ENCODE measurements around the gene ADAMTSL1.

Gene ADAMTSL1

DNA sequence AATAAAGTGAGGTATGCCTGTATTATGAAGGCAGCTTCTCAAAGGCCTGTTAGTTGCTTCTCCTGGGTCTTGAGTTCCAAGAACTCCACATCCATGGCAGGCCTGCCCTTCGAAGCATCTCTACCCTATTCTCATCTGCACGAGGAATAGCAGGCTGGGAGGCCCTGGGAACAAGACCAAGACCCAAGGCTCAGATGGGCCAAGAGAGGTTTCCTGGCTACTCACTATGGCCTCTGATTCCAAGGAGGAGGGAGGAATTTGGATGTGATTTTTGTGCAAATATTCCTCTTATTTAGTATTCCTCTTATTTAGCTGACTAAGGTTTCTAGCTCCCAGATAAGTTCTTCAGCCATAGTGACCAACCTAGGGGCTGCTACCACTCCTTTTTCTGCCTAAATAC is 407.8 kb downstream of the ADAMTSL1 start:
- no peak for DNase-seq

- no peak for DNase-seq
These were observed 413.6 kb downstream of the ADAMTSL1 start for GRCh38 chr9:18887546-18887945.

GRCh38 chr9:18888290-18888689 is 414.3 kb downstream of the ADAMTSL1 start:
- DNase-seq = no peak

- no peak for DNase-seq
These were observed 415.6 kb downstream of the ADAMTSL1 start for GRCh38 chr9:18889550-18889949.

- no peak for DNase-seq
These were observed 416.4 kb downstream of the ADAMTSL1 start for GRCh38 chr9:18890372-18890771.

DNA sequence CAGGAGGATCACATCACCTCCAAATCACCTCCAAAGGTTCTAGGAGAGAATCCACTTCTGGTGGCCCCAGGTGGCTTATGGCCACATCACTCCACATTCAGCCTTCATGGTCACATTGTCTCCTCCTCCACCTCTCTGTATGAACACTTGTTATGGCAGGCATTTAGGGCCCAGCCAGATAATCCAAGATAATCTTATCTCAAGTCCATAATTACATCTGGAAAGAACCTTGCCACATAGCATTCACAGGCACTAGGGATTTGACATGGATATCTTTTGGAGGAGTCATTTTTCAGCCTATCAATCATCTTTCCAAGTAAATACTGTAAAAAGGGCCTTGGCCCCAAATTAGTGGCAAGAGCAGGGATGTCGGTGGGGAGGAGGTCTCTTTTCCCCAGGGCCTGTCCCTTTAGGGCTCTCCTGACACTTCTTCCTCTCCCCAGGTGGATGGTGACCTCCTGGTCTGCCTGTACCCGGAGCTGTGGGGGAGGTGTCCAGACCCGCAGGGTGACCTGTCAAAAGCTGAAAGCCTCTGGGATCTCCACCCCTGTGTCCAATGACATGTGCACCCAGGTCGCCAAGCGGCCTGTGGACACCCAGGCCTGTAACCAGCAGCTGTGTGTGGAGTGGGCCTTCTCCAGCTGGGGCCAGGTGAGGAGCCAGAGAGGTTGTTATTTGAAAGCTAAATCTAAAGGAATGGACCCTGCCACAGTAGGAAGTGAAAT is 418.2 kb downstream of the ADAMTSL1 start:
- no peak for DNase-seq

GRCh38 chr9:18893046-18893445 is 419.1 kb downstream of the ADAMTSL1 start:
- DNase-seq = no peak

DNA sequence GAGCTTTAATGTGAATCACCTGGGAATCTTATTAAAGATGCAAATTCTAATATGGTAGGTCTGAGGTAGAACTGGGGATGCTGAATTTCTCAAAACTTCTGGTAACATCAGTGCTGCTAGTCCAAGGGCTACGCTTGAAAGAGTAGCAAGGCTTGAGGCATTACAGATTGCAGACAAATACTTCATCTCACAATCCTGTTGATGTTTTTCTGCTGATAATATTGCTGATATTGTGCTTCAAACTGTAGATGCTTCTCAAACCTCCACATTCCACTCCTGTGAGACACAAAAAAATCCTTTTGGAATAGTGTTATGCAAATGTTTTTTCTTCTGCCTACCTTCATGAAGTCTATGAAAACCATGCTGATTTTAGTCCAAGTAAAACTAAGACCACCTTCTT is 419.5 kb downstream of the ADAMTSL1 start:
- DNase-seq = no peak

GRCh38 chr9:18896004-18896403 is 422.1 kb downstream of the ADAMTSL1 start:
- DNase-seq = no peak

GRCh38 chr9:18896531-18897179 is 422.7 kb downstream of the ADAMTSL1 start:
- peak in 1 of 2 donors; percentile 8 for DNase-seq

- DNase-seq = no peak
These were observed 429.5 kb downstream of the ADAMTSL1 start for GRCh38 chr9:18903450-18903849.

DNA sequence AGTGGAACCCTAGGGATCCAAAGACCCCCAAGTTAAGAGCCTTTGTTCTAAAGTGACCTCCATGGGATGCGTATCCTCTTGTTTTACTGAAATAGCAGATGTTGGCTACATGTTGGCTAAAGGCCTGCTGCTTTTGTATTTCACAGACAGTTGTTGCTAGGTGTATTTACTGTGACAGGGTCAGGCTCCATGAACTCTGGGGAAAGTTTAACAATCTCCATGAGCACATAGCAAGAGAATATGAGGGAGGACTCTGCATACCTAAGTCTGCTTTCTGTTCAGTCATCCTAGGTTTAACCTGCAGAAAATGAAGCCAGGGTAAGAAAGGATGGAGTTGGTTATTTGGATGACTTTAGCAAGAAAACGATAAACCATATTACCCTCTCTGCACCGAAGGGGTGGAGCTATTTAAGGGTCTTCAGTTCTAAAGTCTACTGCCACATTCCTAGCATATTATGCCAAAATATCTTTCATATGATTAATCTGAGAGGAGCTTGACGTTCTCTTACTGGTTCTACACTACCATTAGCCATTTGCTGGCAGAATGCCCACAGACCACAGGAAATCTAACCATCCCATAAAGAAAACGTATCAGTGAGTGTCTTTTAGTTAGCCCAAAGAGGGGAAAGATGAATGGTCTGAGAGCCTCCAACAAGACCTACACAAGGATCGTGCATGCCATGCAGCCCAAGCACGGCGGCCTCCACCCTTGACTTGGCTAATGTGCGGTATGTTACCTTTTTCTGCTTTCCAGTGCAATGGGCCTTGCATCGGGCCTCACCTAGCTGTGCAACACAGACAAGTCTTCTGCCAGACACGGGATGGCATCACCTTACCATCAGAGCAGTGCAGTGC is 431.3 kb downstream of the ADAMTSL1 start:
- DNase-seq = no peak

DNA sequence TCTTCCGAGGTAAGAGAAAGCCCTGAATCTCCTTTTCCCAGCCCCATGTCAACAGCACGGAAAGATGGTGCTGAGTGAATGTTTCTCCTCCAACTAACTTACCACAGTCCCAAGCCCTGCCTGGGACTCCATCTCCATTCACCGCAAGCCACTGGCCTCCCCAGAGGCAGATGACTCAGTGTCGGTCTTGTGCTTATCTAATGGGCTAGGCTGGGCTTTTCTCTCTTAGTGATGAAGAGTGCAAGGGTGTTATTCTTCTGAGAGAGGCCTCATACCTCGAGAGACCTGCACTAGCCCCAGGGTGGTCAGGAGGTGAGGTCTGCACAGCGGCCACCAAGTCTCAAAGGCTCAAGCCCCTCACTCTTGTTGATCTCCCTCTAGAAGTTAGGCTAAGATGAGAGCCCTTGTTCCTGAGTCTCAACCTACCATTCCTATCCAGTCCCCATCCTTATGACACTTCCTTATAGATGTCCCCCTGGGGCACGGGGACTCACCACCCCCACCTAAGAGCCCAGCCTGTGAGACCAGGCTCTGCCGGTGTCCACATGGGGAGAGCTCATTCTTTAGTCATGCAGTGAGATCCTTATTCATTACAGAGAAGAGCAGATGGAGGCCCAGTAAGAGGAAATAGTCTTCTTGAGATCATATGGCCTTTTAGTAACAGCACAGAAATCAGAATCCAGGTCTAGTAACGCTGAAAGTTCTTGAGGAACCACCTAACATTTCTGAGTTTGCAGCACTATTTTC is 432.1 kb downstream of the ADAMTSL1 start:
- DNase-seq = no peak

DNA sequence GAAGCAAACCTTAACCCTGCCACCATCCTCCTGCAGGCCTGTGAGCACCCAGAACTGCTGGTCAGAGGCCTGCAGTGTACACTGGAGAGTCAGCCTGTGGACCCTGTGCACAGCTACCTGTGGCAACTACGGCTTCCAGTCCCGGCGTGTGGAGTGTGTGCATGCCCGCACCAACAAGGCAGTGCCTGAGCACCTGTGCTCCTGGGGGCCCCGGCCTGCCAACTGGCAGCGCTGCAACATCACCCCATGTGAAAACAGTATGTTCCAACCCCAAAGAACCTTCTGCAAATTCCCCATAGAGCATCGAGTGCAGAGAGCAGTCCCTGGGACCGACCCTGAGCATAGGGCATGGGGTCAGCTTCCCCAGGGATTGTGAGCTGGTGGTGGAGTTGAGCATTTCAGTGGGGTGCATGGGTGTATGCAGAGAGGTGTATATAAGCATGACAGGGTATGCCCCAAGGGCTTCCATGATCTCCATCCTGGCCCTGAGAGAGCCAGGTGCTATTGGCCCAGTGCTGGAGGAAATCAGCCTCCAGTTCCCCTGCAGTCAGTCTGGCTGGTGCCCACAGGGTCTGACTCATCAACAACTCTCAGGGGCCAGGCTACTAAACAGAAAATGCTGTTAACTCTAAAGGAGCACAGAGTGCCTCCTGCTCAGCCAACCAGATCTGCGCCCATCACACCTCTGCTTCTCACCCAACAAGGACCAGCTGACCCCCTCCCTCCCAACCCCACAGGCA is 432.9 kb downstream of the ADAMTSL1 start:
- no peak for DNase-seq

DNA sequence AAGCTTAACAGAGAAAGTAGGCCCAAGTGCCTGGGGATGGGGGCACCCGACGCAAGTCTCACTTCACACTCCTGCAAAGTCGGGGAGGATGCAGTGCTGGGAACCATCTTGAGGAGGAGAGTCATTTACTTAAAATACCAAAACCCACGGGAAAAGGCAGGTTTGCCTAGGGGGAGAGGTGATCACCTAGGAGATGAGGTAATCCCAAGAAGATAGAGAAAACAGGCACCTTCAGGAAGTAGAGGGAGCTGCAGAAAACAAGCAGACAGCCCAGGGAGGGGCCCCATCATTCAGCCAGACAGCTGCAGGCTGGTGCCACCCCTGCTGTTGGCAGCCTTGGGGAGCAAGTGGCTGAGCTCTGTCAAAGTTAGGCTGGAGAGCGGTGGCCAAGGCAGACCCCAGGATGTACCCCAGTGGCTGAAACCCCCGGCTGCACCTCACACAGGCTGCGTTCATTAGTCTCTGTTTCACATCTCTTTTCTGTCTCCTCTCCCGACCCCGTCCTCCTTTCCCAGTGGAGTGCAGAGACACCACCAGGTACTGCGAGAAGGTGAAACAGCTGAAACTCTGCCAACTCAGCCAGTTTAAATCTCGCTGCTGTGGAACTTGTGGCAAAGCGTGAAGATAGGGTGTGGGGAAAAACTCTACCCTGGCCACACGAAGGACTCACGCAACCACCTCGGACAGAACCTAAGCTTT is 434.1 kb downstream of the ADAMTSL1 start:
- DNase-seq = no peak

GRCh38 chr9:18909140-18910018 is 435.4 kb downstream of the ADAMTSL1 start:
- no peak for DNase-seq

- no peak for DNase-seq
These were observed 436.5 kb downstream of the ADAMTSL1 start for GRCh38 chr9:18910435-18910834.

- DNase-seq = no peak
These were observed 437.0 kb downstream of the ADAMTSL1 start for GRCh38 chr9:18910916-18911315.

DNA sequence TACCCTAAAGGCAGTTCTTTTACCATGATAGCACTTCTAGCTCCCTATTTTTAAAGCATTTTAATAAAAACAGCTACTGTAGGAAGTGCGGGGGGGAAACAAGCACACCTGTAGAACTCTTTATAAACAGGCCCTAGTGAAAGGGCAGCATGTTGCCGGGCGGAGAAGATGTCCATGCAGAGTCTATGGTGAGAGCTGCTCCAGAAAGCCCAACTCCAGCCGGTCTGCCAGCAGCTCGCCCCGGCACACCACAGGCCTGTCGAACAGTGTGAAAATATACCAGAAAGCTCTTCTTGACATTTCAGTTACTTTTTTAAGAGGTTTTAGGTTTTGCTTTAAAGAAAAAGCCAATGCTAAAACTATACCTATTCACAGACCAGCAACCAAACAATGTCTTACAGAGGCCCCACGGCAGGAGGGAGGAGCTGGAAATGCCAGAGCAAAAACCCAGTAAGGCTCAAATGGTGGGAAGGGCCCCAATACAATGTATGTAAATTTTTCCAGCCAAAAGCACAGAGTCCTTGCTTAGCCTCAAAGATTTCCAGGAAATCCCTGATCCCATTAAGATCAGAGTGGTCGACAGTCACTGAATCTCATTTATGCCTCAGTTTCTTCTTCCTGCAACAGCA is 437.9 kb downstream of the ADAMTSL1 start:
- DNase-seq = no peak
